Uterus (tissue), 4 donors: ENCODE measurements around the gene HPSE2. TPM values are rescaled to one million over a fixed set of nuclear protein-coding genes. Genes with fewer than 3 reads are reported as not detected.

Experiments
- DNase-seq, 2 donors: peaks; one replicate each; pipeline ENCODE4 v3.0.0-alpha.2; 2019 to 2020
- H3K27ac ChIP-seq, 2 donors: fragments of 200-600 bp; sonication (generic); 1 replicate in 1 of 2; 2 replicates in 1 of 2; pipeline ENCODE4 v1.5.1; 2016 to 2018
- H3K27me3 ChIP-seq, 2 donors: fragments of 200-600 bp; sonication (generic); one replicate each; pipeline ENCODE4 v1.5.1; 2018 to 2019; ENCODE audit warnings: control low read depth in 1 of 2
- H3K36me3 ChIP-seq, 2 donors: fragments of 200-600 bp; sonication (generic); one replicate each; pipeline ENCODE4 v1.5.1; 2019; ENCODE audit warnings: control low read depth in 1 of 2
- H3K4me1 ChIP-seq, 2 donors: fragments of 200-600 bp; sonication (generic); one replicate each; pipeline ENCODE4 v1.5.1; 2018 to 2019; ENCODE audit warnings: control low read depth in 1 of 2
- H3K4me3 ChIP-seq, 2 donors: fragments of 200-600 bp; sonication (generic); 1 replicate in 1 of 2; 2 replicates in 1 of 2; pipeline ENCODE4 v1.5.1; 2018 to 2019; ENCODE audit warnings: mild to moderate bottlenecking in 1 of 2
- H3K9me3 ChIP-seq, 2 donors: fragments of 200-600 bp; sonication (generic); one replicate each; pipeline ENCODE4 v1.5.1; 2019; ENCODE audit warnings: control low read depth in 1 of 2
- POLR2A ChIP-seq, 2 donors: fragments of 450-650 bp; IDR thresholded peaks; one replicate each; pipeline ENCODE4 v1.6.1; 2016; ENCODE audit warnings: antibody characterized with exemption in 2 of 2, mild to moderate bottlenecking in 1 of 2, moderate library complexity in 1 of 2
- intact Hi-C: fragments of 100-400 bp; cut with DNase I; formaldehyde crosslinking; loops from one replicate; pipeline ENCODE4 v1.15.1; 2023; ENCODE audit warnings: low total_unique reads
- total RNA-seq, 4 donors: library from RNA; depleted of rRNA in 3 of 4; stranded (reverse); fragments of >200 nt in 3 of 4; gene quantifications; one replicate each; pipeline versions ENCODE4 v1.1.0 to v1.2.4, GENCODE V29; 2014 to 2023
- TF ChIP-seq, protein P1 (sequence below), 4 experiments: fragments of 200-600 bp in 2 of 4; fragments of 450-650 bp in 2 of 4; sonication (generic) in 2 of 4; IDR thresholded peaks; one replicate each; pipeline ENCODE4 v1.5.1; 2016 to 2019; ENCODE audit warnings: antibody characterized with exemption in 4 of 4, mild to moderate bottlenecking in 2 of 4, moderate library complexity in 1 of 4
- donor health status: DM: yes; HTN: yes; CAD: no.

HPSE2 gene
- total RNA-seq, 4 donors from 2014 or later, result 7.0 to 13.6 (median 7.7) TPM; not detected in 1

DNA sequence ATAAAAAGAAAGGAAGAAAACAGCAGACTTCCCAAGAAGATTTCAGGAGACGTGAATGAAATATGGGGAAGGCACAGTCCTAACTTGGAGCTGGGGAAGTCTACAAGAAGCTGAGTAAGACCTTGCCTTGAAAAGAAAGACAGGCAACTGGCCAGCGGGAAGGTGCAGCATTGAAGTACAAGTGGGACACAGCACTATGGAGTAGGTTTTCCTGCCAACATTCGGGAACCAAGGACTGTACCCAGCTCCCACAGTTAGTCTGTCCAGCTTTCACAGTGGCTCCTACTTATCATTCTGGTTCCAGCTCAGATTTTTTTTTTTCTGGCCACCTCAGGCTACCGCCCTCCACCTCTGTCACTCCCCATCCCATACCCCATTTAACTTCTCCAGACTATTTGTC is 798.9 kb downstream of the HPSE2 start:
- Histone ChIP-seq H3K36me3 (no peaks in the 10 kb centered on the region), H3K27ac (no peak overlapping the region), H3K4me1 (no peaks in the 10 kb centered on the region), H3K9me3 (no peaks in the 10 kb centered on the region), H3K27me3 (no peaks in the 10 kb centered on the region), H3K4me3 (no peak overlapping the region)
- intact Hi-C loops, result no loop called here
- TF ChIP-seq POLR2A (IDR thresholded peaks at IDR 0.05), result no peak
- TF ChIP-seq, protein P1, sequence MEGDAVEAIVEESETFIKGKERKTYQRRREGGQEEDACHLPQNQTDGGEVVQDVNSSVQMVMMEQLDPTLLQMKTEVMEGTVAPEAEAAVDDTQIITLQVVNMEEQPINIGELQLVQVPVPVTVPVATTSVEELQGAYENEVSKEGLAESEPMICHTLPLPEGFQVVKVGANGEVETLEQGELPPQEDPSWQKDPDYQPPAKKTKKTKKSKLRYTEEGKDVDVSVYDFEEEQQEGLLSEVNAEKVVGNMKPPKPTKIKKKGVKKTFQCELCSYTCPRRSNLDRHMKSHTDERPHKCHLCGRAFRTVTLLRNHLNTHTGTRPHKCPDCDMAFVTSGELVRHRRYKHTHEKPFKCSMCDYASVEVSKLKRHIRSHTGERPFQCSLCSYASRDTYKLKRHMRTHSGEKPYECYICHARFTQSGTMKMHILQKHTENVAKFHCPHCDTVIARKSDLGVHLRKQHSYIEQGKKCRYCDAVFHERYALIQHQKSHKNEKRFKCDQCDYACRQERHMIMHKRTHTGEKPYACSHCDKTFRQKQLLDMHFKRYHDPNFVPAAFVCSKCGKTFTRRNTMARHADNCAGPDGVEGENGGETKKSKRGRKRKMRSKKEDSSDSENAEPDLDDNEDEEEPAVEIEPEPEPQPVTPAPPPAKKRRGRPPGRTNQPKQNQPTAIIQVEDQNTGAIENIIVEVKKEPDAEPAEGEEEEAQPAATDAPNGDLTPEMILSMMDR (IDR thresholded peaks at IDR 0.05), result no peak
- no peak for DNase-seq

DNA sequence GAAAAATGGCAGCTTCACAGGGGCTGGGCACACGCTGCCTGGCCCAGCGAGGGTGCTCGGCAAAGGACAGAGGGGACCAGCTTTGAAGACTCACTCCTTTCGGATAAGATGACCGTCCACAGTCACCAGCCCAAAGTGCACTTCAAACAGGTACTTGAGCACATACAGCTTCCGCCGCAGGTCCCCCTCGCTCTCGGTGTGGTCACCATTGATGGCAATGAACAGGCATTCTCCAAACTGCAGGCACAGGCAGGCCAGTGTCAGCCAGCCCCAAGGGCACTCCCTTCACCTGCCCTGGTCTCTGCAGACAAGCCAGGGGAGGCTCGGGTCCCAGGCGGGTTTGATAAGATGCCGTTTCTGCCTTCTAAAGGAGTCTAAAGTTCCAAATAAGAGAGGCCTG is 800.5 kb downstream of the HPSE2 start:
- H3K27me3 ChIP-seq, result no peaks in the 10 kb centered on the region
- TF ChIP-seq, protein P1 (IDR thresholded peaks at IDR 0.05), result no peak
- no peak for TF ChIP-seq POLR2A (IDR thresholded peaks at IDR 0.05)
- no peaks in the 10 kb centered on the region for H3K36me3 ChIP-seq
- no peaks in the 10 kb centered on the region for H3K9me3 ChIP-seq
- H3K4me1 ChIP-seq, result no peaks in the 10 kb centered on the region
- no peak overlapping the region for H3K27ac ChIP-seq
- no peak for DNase-seq
- no peak overlapping the region for H3K4me3 ChIP-seq
- intact Hi-C loops, result no loop called here

DNA sequence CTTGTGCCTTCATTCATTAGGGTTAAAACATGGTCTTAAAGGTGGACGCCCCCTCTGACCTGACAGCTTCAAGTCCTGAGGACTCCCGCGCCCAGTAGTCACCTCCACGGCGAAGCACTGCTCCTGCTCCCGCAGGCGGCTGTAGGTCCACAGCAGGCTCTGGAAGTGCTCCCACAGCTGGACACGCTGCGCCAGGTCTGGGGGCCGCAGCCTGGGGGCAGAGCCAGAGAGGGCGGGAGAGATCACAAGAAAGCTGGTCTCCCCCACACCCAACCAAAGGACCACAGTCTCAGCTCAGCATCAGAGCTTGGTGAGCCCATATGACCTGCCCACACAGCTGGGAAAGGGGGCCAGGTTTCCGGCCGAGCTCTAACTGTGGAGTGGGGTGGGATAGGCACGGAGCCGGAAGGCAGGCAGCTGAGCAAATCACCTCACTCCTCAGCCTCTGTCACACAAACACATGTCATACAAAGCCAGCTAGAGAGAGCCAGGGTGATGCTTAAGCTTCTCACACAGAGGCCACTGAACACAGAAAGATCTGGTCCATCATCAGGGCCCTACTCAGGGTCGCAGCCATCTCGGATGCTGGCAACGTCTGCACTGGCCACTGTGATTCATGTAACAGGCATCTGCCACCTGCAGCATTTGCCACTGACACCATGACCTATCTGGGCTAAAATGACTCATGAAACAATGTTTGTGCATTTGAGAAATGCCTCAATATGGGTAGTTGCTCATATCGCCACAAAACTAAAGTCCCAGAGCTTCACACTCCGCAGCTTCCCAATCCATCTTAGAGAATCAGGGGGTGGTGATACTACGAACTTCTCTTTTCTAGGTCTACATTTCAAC is 801.5 kb downstream of the HPSE2 start:
- Histone ChIP-seq H3K36me3 (no peaks in the 10 kb centered on the region), H3K4me1 (no peaks in the 10 kb centered on the region)

DNA sequence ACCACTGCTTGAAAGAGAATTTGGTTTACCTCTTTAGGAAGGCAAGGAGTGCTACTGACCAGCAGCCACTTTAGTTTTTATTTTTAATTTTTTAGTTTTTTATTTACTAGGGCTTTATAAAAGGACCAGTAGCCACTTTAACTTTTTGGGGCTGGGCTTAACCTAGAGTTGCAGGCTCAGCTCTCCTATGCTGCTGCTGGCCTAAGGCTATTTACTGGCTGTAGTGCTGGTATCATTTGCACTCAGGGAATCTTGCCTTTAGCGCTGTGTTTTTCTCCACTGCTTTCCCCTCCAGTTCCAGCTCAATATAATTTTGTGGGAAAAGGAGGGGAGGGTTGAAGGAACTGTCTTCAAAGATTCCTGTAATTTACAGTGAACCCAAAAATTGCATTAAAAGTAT is 802.3 kb downstream of the HPSE2 start:
- Histone ChIP-seq H3K4me3 (no peak overlapping the region), H3K36me3 (no peaks in the 10 kb centered on the region), H3K27me3 (no peaks in the 10 kb centered on the region), H3K27ac (no peak overlapping the region), H3K9me3 (no peaks in the 10 kb centered on the region), H3K4me1 (no peaks in the 10 kb centered on the region)
- TF ChIP-seq POLR2A (IDR thresholded peaks at IDR 0.05), result no peak
- TF ChIP-seq, protein P1 (IDR thresholded peaks at IDR 0.05), result no peak
- DNase-seq, result no peak
- intact Hi-C loops, result no loop called here

More for the DNA sequence above, 801.5 kb downstream of the HPSE2 start:
- no peaks in the 10 kb centered on the region for H3K27me3 ChIP-seq
- no peaks in the 10 kb centered on the region for H3K9me3 ChIP-seq
- TF ChIP-seq, protein P1 (IDR thresholded peaks at IDR 0.05), result no peak
- H3K27ac ChIP-seq, result no peak overlapping the region
- no peak for DNase-seq
- H3K4me3 ChIP-seq, result no peak overlapping the region
- intact Hi-C loops, result no loop called here

DNA sequence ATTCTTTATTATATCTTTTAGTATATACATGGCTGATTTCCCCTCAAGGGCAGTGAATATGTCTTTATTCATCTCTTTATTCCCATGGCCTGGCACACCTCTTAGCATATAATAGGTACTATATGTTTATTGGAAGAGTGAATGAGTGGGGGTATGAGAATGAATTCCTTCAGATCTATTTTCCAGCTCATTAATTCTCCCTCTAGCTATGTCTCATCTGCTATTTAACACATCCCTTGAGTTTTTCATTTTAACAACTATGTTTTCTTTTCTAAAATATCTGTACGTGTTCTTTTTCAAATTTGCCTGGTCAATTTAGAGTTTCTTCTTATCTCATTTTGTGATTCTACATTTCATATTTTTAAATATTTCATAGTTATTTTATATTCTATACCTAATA is 803.3 kb downstream of the HPSE2 start:
- Histone ChIP-seq H3K4me1 (no peaks in the 10 kb centered on the region), H3K27me3 (no peaks in the 10 kb centered on the region), H3K9me3 (no peaks in the 10 kb centered on the region), H3K27ac (no peak overlapping the region), H3K36me3 (no peaks in the 10 kb centered on the region), H3K4me3 (no peak overlapping the region)
- no peak for DNase-seq
- intact Hi-C loops, result no loop called here
- TF ChIP-seq, protein P1 (IDR thresholded peaks at IDR 0.05), result no peak
- TF ChIP-seq POLR2A (IDR thresholded peaks at IDR 0.05), result no peak
